HG02610 (cell line): ENCODE data around the gene MICAL2.

Source experiments
- ATAC-seq: cut with Tn5 transposase; IDR thresholded peaks from one replicate; pipeline ENCODE4 v1.9.1; 2021; ENCODE audit warnings: mild to moderate bottlenecking, moderate library complexity; ENCODE audit not compliant: unreplicated experiment

Gene MICAL2

GRCh38 chr11:12184699-12185098 lies 74.3 kb downstream of the MICAL2 start:
- no peak for ATAC-seq

- no peak for ATAC-seq
These were observed 74.8 kb downstream of the MICAL2 start for GRCh38 chr11:12185106-12185690.

- no peak for ATAC-seq
These were observed 75.5 kb downstream of the MICAL2 start for GRCh38 chr11:12185914-12186313.

DNA sequence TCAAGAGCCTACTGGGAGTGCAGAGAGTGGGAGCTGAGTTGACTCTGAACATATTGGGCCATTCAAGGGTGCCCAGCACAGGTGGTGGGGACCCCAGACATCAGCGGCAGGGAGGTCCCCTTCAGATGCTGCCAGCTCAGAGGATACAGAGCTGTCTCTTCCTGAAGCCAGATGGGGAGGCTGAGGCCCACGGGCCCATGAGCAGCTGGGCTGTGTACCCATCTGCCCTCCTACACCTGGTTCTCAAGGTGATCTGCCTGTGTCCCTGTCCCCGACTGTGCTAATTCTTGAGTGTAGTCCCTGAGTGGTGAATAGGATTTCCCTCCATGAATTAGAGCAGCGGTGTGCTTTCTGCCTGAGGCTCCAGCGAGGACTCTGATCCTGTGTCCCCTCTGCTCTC lies 76.3 kb downstream of the MICAL2 start:
- ATAC-seq, result no peak

DNA sequence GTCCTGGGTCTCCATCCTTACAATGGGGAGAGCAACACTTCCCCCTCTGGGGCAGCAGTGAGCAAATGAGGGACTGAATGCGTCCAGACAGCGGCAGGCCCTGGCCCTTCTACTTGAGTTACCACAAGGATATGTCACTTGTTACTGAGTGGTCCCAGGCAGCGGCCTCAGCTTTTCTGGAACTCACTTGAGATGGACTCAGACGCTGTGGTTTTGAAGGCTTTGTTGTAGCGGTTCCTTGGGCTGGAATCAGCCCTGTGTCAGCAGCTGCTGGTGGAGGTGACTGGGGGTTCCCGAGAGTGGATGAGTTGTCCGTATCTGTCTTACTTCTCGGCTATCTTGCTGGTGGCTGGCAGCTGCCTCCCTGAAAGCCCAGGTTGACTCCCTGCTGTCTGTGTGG lies 77.0 kb downstream of the MICAL2 start:
- ATAC-seq, result no peak

GRCh38 chr11:12188548-12189317 lies 78.3 kb downstream of the MICAL2 start:
- ATAC-seq, result peak; percentile 71

- ATAC-seq, result no peak
These were observed 79.3 kb downstream of the MICAL2 start for GRCh38 chr11:12189543-12190235.

DNA sequence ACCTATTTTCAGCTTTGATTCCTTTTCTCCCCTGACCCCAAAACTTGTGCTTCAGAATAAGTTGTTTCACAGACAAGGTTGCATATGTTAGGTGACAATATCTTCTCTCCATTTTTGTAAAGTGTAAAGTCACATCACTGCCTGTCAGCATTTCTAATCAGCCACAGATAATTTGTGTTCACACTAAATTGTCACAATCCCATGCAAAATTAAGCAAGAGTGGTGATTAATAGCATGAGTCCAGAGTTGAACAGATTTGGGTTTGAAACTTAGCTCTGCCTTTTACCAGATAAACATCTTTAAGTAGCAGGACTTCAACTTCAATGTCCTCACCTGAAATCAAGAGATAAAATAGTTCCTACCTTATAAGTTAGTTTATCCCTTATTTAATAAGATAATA lies 80.1 kb downstream of the MICAL2 start:
- ATAC-seq, result no peak

- no peak for ATAC-seq
These were observed 82.6 kb downstream of the MICAL2 start for GRCh38 chr11:12192794-12193514.

GRCh38 chr11:12193515-12194336 lies 83.3 kb downstream of the MICAL2 start:
- ATAC-seq, result no peak

DNA sequence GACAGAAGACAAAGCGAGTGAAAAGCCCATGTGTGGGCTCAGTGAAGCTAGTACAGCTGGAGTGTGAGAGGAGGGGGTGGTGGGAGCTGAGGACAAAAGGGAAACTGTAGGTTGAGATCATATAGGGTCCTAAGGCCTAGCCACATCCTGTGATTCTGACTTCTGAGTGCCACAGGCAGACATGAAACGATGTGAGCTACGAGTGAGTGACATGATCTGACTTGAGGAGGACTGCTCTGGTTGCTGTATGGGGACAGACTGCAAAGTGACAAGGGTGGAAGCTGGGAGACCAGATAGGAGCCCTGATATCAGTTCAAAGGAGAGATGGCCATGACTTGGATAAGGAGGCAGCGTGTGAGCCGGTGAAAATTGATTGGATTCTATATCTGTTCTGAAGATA lies 85.4 kb downstream of the MICAL2 start:
- ATAC-seq, result peak; percentile 79

GRCh38 chr11:12196308-12196707 lies 85.9 kb downstream of the MICAL2 start:
- ATAC-seq, result no peak

DNA sequence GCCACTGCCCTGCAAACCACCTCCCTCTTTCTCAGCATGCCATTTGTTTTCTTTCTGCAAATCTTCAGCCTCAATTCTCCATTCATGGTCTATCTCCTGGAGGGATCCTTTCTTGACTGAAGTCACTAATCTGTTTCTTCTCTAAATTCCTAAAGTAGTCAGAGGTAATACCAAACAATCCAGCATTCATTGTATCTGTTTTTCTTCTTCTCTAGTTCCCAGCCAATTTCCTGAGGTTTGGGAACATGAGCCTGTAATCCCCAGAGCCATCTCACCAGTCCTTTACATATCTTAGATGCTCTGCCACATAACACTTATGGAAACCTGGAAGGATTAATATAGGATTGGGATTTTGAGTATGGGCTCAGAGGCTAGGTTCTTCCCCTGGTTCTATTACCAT lies 86.5 kb downstream of the MICAL2 start:
- ATAC-seq, result no peak

DNA sequence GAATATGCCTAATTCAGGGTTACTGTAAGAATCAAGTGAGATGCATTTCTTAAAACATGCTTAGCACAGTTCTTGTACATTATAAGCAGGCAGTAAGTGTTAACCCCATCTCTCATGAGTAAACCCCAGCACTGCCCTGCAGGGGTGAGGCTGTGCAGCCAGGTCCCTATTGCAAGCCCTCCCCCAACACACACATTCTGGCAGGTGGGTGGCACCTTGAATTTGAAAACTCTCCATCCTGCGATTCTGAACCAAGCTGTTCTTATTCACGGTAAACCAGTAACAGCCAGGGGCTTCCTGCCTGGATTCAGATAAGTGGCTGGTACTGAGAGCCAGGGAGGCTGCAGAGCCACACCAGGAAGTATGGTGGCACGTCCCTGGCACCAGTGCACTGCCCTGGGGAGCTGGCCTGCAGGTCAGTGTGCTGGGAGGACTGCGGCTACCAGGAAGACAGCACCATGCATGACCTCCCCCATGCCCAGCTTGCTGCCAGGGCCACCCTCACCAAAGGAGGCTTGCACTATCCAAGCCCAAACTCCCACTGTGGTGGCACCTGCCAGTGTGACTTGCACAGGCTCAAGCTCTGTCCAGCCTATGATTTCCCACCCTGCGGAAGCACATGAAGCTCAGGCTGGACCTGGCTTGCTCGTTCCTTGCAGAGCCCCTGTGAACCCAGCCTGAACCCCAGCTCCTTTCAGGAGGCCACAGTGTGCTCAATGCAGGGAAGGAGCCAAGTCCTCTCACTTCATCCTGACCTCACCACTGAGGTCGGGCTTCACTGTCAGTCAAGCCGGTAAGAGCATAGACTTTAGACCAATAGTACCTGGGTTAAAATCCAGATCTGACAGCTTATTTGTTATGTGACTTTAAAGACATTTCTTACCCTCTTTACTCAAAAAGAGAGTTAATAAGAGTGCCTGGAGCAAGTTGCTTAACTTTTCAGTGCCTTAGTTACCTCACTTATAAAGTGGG lies 88.1 kb downstream of the MICAL2 start:
- no peak for ATAC-seq

DNA sequence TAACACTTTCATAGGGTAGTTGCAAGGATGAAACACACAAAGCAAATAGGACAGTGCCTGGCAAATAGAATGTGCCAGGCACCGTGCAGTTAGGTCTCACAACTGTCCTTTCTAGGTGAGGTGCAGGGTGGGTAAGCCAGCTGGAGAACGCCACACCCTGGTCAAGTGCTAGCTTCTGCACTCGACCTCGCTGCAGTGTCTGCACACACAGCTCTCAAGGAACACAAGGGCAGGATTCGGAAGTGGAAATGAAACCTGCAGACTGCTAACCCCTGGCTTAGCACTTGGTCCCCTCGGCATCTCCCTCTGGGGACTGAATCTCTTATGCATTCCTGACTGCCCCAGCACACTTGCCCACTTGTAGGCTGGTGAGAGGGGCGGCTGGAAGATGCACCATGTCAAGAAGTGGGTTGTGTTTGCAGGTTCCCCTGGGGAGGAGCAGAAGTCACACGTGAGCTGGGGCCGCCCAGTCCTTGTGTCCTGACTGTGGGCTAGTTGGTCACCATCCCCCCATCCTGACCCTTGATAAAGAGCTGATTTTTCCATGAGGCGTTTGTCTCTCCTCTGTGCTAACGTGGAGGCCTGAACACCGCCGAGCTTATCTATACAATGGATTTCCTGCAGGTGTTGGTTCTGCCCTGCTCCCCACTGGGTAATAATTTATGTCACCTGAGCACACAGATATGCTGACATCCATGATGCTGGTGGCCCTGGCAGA lies 89.0 kb downstream of the MICAL2 start:
- ATAC-seq, result no peak

DNA sequence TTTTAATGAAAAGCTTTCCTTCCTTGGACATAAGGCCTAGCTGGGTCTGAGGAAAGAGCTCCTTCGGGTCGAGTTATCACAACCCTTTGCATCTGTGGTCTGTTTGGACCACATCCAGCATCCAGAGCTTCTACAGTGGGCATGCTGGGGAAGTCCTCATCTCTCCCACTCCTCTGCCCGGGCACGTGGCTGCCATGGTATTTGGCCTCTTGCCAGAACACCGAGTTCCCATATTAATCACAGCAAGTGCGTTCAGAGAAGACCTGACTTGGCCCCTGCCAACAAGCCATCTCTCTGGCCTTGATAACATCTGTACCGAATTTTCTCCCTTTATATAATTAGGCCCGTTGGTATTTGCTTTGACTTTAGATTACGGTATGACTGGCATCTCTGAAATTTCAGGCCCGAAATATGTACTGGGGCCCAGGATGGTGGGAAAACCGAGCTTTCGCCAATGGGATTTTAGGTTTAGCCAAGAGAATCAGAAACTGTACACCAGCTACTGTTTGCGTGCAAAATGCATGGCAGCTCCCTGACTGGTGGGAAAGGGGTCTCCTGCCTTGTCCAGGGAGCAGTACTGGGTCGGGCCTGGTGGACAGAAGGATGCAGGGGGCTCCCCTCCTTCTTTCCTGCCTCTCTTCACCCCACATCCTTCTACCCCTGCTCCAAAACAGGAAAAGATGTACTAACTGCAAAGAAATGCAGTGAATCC lies 90.0 kb downstream of the MICAL2 start:
- no peak for ATAC-seq

DNA sequence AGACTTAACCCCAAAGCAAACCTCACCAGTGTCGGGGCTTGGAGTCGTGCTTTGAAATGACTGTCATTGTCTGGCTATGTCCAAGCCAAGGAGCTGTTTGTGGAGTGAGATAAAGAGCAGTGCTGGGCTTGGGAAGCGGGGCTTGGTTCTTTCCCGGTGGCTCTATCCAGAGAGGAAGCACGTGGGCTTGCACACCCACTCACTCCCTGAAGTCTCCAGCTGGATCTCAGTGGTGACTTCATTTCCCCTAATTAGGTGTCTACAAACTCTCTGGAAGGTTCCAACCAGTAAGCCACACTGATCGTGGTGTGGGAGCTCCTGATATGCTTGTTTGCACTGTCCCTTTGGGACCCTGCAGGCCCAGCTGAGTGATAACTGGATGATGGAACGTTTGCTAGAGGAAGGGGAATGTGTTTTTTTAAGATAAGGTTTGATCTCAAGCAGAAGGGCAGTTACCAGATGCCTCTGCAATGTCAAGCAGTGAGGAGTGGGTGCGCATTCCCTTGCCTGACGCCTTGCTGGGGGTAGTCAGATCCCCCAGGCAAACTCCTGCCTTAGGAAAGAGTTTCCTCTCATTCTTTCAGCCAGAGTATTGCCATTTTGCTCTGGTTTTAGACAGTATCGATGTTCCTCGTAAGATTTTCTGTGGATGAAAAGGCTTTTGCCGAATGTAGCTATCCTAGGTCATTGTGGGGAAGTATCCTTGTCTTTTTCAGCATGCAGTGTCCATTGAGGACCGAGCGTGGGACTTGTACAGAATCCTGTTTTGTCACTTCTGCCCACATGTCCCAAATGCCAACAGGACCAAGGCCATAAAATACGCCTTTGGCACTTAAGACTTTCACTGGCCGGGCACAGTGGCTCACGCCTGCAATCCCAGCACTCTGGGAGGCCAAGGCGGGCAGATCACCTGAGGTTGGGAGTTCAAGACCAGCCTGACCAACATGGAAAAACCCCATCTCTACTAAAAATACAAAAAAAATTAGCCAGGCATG lies 90.9 kb downstream of the MICAL2 start:
- ATAC-seq, result no peak
